Measurements from ENCODE around the gene KRTAP4-9.

- TF ChIP-seq CTCF (IDR thresholded peaks at IDR 0.05; ENCODE audit: insufficient read depth, low read length) (no peak), REST (IDR thresholded peaks at IDR 0.05; ENCODE audit: insufficient replicate concordance, low read depth) (no peak), POLR2AphosphoS5 (IDR thresholded peaks at IDR 0.05; ENCODE audit: low read depth) (no peak), GABPA (IDR thresholded peaks at IDR 0.05; ENCODE audit: low read depth) (no peak)
These were observed 42.5 kb downstream of the KRTAP4-9 start for GRCh38 chr17:41147531-41148204.

All from HL-60 (cell line).